ENCODE measurements around the gene B3GNT3.

DNA sequence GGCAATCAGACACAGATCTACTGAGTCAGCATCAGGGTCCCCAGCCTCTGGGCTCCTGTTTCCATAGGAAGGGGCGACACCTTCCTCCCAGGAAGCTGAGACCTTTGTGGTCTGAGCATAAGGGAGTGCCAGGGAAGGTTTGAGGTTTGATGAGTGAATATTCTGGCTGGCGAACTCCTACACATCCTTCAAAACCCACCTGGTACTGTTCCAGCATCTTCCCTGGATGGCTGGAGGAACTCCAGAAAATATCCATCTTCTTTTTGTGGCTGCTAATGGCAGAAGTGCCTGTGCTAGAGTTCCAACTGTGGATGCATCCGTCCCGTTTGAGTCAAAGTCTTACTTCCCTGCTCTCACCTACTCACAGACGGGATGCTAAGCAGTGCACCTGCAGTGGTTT, 17.2 kb downstream of the B3GNT3 start:
- TF ChIP-seq POLR2A (IDR thresholded peaks at IDR 0.05; ENCODE audit: borderline replicate concordance, extremely low read depth, insufficient read depth, insufficient read length) = no peak
- TF ChIP-seq POLR2AphosphoS5 (IDR thresholded peaks at IDR 0.05; ENCODE audit: low read depth, low read length) = no peak
- TF ChIP-seq CEBPB (IDR thresholded peaks at IDR 0.05; ENCODE audit: low read depth) = no peak
- TF ChIP-seq, protein P1, sequence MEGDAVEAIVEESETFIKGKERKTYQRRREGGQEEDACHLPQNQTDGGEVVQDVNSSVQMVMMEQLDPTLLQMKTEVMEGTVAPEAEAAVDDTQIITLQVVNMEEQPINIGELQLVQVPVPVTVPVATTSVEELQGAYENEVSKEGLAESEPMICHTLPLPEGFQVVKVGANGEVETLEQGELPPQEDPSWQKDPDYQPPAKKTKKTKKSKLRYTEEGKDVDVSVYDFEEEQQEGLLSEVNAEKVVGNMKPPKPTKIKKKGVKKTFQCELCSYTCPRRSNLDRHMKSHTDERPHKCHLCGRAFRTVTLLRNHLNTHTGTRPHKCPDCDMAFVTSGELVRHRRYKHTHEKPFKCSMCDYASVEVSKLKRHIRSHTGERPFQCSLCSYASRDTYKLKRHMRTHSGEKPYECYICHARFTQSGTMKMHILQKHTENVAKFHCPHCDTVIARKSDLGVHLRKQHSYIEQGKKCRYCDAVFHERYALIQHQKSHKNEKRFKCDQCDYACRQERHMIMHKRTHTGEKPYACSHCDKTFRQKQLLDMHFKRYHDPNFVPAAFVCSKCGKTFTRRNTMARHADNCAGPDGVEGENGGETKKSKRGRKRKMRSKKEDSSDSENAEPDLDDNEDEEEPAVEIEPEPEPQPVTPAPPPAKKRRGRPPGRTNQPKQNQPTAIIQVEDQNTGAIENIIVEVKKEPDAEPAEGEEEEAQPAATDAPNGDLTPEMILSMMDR (IDR thresholded peaks at IDR 0.05 in 2 of 3, conservative IDR thresholded peaks at IDR 0.05 in 1 of 3; ENCODE audit: borderline replicate concordance in 1 of 3, insufficient read depth in 1 of 3, low read depth in 2 of 3, low read length in 2 of 3) = no peak
- no peak for TF ChIP-seq ZNF274 (IDR thresholded peaks at IDR 0.05; ENCODE audit: low read depth, low read length)
- TF ChIP-seq EZH2 (IDR thresholded peaks at IDR 0.05) = no peak
- no peak for TF ChIP-seq JUND (IDR thresholded peaks at IDR 0.05)
- no peak for TF ChIP-seq SP1 (IDR thresholded peaks at IDR 0.05; ENCODE audit: low read depth)
- no peak for TF ChIP-seq FOSL1 (IDR thresholded peaks at IDR 0.05; ENCODE audit: low read depth)
- TF ChIP-seq TCF7L2 (IDR thresholded peaks at IDR 0.05; ENCODE audit: borderline replicate concordance, extremely low read depth, insufficient read depth, insufficient read length) = no peak
- no peak for TF ChIP-seq ELF1 (IDR thresholded peaks at IDR 0.05; ENCODE audit: borderline replicate concordance, low read depth)

Measured in HCT116 (cell line).